ENCODE data around the gene GLE1.
A peak's percentile ranks its signal among the peaks of the same experiment; 100 is the strongest.
"Not testable (repeated sequence)": the region's sequence is repeated elsewhere in the genome, so short reads cannot be mapped to it uniquely, and the experiment has no call there.

GLE1 gene

GRCh38 chr9:128552744-128553440 is 48.4 kb downstream of the GLE1 start:
- peak; percentile 37 for DNase-seq

DNA sequence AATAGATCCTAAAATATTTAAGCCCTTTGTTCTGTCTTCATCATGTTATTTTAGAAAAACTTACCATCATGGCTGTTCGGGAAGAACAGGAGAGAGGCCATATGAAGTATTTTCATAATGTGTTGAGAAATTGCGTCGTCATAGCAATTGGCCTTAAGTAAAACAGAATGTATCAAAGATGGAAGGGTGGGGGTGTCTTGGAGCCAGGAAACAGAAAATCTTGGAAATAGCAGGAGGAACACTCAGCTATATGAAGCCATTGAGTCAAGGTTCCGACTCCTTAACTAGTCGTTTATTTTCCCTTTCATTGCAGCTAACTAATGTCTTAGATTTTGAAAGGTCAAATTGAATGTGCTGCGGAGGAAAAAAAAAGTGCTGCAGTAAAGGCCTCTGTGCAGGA is 49.2 kb downstream of the GLE1 start:
- DNase-seq: peak; percentile 8

- peak; percentile 0 for DNase-seq
Observed at GRCh38 chr9:128554155-128554862, 49.8 kb downstream of the GLE1 start.

DNA sequence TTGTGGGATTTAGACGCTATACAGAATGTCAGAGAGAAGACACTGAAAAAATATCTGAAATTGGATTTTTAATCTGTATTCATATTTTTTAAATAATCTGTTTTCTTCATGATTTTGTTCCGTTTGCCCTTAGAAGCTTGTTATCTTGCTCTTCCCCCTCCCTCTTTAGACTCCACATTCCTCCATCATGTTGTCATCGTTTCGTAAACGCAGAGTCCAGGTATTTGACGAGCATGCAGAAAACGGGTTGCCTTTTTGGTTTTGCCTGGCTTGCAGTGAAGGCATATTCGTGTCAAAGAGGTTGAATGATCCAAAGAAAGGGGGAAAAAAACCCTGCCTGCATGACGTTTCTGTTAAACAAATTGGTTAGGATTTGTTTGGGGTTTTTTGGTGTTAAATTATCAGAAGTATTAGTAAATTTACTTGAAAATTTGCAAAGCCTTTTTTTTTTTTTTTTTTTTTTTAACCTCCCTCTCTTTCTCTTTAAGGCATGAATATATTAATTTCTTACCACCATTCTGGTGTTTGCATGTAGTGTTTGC is 50.7 kb downstream of the GLE1 start:
- no peak for DNase-seq

- DNase-seq: no peak
Observed at GRCh38 chr9:128556276-128556675, 51.8 kb downstream of the GLE1 start.

- no peak for DNase-seq
Observed at GRCh38 chr9:128556926-128557634, 52.6 kb downstream of the GLE1 start.

- DNase-seq: peak; percentile 2
Observed at GRCh38 chr9:128558431-128559310, 54.2 kb downstream of the GLE1 start.

DNA sequence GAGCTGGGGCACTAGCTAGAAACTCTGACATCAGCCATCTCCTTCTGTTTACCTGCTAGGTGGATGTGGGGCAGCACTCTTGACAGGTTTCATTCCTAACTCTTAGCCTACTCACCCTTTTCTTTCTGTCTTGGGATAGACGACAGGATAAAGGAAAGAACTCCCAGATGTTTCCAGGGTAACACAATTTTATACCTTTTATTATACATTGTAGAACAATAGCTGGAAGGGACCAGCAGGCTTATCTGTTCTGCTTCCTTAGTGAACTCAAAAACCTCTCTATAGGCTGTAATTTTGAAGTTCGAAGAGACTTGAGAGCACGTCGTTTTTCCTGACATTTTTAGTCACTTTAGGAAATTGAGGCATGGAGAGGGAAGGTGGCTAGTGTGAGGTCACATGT is 61.1 kb downstream of the GLE1 start:
- DNase-seq: no peak

- DNase-seq: no peak
Observed at GRCh38 chr9:128568470-128569078, 64.1 kb downstream of the GLE1 start.

- no peak for DNase-seq
Observed at GRCh38 chr9:128575469-128575868, 71.0 kb downstream of the GLE1 start.

GRCh38 chr9:128575916-128576315 is 71.4 kb downstream of the GLE1 start:
- DNase-seq: no peak

GRCh38 chr9:128577206-128577605 is 72.7 kb downstream of the GLE1 start:
- DNase-seq: no peak

DNA sequence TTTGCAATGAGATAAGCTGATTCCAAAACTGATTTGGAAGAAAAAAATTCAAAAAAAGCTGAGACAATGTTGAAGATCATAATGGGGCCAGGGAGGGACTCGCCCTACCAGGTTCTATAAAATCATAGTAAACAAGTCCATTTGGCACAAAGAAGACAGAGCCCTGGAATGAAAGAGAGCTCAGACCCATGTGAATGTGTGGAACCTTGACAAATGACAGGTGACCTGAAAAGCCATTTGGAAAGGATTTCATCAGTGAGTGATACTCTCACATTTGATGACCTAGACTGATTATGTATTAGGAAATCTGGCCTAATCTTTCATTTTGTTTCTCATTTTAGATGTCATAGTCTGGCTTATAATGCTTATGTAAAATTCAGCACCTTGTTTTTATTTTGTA is 74.7 kb downstream of the GLE1 start:
- DNase-seq: no peak

DNA sequence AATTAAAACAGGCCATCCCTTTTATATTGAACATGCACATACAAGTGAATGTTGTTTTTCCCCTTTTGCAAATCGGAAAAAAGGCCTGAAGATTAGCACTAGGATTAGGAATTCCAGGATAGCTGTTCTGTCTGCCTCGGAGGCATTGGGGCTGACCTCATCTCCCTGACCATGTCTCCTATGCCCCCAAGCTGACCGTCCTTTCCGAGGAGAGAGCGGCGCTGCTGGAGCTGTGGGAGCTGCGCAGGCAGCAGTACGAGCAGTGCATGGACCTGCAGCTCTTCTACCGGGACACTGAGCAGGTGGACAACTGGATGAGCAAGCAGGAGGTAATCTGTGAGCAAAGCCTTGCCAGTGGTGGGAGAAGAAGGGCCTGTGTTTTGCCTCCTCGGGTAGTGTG is 76.2 kb downstream of the GLE1 start:
- no peak for DNase-seq

- not testable (repeated sequence) for DNase-seq
Observed at GRCh38 chr9:128585155-128585554, 80.6 kb downstream of the GLE1 start.

- not testable (repeated sequence) for DNase-seq
Observed at GRCh38 chr9:128586934-128587333, 82.4 kb downstream of the GLE1 start.

- no peak for DNase-seq
Observed at GRCh38 chr9:128587453-128587852, 82.9 kb downstream of the GLE1 start.

- DNase-seq: no peak
Observed at GRCh38 chr9:128588581-128589233, 84.2 kb downstream of the GLE1 start.
